ENCODE results near the gene PON1. TPM values are rescaled to one million over a fixed set of nuclear protein-coding genes. Genes with fewer than 3 reads are reported as not detected.

PON1 gene
- polyA plus RNA-seq, result 2.5 TPM in 1 of 2 replicates, not detected in the other

GRCh38 chr7:95324431-95324830 is at the start of gene PON1:
TSS of gene PON1 (minus strand) at chr7:95324532. CDS start at chr7:95324475, 57 bp downstream.

Other genes with a start within 250 kb of the PON1 start
- gene PON3, start 71.8 kb upstream of the PON1 start, polyA plus RNA-seq, result 0.32 and 0.34 TPM in 2 replicates
- gene PON2, start 110.5 kb upstream of the PON1 start, polyA plus RNA-seq, result 50.9 and 121 TPM in 2 replicates
- not detected in 2 replicates for gene ASB4, start 161.4 kb upstream of the PON1 start, polyA plus RNA-seq